ENCODE results near the gene SLC25A42. TPM values are rescaled to one million over a fixed set of nuclear protein-coding genes. Genes with fewer than 3 reads are reported as not detected.

The SLC25A42 gene
- total and polyA plus RNA-seq, 2 of the 13 experiments (the other 11 are each of a cell fraction or from before 2014, with no cell fraction given), result 12.8 to 18.3 TPM

DNA sequence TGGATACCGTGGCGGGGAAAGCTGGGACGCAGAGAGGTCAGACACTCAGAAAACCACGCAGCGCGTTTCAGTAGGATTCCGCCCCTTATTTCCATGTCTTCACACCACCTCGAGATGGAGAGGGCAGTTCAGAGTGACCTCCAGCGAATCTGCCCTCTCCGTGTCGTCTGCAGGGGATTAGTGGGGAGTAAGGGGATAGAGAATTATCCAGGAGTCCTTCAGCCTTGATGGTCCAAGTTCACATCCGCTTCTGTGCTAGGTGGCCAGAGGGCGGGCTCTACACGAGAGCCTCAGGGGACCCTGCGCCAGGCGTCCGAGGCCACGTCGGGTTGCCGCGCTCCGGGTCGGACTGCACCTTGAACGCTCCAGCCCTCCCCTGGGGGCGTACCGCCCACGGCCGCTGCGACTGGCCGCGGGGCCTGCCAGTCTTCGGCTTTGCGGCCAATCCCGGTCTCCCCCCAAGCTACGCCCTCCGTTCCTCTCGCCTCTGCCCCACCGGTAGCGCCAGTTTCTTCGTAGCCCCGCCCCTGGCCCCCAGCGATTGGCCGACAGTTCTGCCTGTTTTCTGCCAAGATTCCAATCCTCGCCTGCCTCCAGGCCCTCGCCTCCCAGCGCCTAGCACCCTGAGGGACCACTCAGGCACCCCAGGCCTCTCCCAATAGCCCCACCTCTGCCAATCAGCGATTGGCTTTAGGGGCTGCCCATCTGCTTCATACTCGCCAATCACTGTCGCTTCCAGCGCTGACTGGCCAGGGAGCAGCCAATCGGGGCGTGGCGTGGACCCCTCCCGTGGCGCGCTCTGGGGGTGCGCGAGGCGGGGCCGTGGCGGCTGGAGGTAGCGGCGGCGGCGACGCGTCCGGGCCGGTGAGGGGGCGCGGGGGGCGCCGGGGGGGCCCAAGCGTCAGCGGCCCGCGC is at the start of gene SLC25A42 (continued):
- TF ChIP-seq, protein P1, sequence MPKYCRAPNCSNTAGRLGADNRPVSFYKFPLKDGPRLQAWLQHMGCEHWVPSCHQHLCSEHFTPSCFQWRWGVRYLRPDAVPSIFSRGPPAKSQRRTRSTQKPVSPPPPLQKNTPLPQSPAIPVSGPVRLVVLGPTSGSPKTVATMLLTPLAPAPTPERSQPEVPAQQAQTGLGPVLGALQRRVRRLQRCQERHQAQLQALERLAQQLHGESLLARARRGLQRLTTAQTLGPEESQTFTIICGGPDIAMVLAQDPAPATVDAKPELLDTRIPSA (CRISPR knock-in tag; IDR thresholded peaks at IDR 0.05; ENCODE audit: borderline replicate concordance), result no peak
- 0 out of 2 replicates have a peak, but pooled peaks have one; percentile 14 for TF ChIP-seq ZNF724P (CRISPR knock-in tag; IDR thresholded peaks at IDR 0.05; ENCODE audit: borderline replicate concordance)
- peak; percentile 52 for TF ChIP-seq MED1 (CRISPR knock-in tag; IDR thresholded peaks at IDR 0.05)
- TF ChIP-seq, protein P2, sequence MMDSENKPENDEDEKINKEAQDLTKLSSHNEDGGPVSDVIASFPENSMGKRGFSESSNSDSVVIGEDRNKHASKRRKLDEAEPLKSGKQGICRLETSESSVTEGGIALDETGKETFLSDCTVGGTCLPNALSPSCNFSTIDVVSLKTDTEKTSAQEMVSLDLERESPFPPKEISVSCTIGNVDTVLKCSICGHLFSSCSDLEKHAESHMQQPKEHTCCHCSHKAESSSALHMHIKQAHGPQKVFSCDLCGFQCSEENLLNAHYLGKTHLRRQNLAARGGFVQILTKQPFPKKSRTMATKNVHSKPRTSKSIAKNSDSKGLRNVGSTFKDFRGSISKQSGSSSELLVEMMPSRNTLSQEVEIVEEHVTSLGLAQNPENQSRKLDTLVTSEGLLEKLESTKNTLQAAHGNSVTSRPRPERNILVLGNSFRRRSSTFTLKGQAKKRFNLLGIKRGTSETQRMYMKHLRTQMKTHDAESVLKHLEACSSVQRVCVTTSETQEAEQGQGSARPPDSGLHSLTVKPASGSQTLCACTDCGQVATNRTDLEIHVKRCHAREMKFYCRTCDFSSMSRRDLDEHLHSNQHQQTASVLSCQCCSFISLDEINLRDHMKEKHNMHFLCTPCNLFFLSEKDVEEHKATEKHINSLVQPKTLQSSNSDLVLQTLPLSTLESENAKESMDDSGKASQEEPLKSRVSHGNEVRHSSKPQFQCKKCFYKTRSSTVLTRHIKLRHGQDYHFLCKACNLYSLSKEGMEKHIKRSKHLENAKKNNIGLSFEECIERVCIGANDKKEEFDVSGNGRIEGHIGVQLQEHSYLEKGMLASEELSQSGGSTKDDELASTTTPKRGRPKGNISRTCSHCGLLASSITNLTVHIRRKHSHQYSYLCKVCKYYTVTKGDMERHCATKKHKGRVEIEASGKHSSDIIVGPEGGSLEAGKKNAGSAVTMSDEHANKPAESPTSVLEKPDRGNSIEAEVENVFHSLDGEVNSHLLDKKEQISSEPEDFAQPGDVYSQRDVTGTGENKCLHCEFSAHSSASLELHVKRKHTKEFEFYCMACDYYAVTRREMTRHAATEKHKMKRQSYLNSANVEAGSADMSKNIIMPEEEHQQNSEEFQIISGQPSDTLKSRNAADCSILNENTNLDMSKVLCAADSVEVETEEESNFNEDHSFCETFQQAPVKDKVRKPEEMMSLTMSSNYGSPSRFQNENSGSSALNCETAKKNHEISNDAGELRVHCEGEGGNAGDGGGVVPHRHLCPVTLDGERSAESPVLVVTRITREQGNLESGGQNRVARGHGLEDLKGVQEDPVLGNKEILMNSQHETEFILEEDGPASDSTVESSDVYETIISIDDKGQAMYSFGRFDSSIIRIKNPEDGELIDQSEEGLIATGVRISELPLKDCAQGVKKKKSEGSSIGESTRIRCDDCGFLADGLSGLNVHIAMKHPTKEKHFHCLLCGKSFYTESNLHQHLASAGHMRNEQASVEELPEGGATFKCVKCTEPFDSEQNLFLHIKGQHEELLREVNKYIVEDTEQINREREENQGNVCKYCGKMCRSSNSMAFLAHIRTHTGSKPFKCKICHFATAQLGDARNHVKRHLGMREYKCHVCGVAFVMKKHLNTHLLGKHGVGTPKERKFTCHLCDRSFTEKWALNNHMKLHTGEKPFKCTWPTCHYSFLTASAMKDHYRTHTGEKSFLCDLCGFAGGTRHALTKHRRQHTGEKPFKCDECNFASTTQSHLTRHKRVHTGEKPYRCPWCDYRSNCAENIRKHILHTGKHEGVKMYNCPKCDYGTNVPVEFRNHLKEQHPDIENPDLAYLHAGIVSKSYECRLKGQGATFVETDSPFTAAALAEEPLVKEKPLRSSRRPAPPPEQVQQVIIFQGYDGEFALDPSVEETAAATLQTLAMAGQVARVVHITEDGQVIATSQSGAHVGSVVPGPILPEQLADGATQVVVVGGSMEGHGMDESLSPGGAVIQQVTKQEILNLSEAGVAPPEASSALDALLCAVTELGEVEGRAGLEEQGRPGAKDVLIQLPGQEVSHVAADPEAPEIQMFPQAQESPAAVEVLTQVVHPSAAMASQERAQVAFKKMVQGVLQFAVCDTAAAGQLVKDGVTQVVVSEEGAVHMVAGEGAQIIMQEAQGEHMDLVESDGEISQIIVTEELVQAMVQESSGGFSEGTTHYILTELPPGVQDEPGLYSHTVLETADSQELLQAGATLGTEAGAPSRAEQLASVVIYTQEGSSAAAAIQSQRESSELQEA (CRISPR knock-in tag; IDR thresholded peaks at IDR 0.05; ENCODE audit: not compliant biosample characterization), result no peak
- TF ChIP-seq MLX (CRISPR knock-in tag; IDR thresholded peaks at IDR 0.05), result 0 out of 2 replicates have a peak, but pooled peaks have one; percentile 11
- no peak for TF ChIP-seq SMARCC2 (IDR thresholded peaks at IDR 0.05)
- peak; percentile 68; the same call in 1 of the 2 replicates for TF ChIP-seq ZFY (CRISPR knock-in tag; IDR thresholded peaks at IDR 0.05)
- TF ChIP-seq, protein P3, sequence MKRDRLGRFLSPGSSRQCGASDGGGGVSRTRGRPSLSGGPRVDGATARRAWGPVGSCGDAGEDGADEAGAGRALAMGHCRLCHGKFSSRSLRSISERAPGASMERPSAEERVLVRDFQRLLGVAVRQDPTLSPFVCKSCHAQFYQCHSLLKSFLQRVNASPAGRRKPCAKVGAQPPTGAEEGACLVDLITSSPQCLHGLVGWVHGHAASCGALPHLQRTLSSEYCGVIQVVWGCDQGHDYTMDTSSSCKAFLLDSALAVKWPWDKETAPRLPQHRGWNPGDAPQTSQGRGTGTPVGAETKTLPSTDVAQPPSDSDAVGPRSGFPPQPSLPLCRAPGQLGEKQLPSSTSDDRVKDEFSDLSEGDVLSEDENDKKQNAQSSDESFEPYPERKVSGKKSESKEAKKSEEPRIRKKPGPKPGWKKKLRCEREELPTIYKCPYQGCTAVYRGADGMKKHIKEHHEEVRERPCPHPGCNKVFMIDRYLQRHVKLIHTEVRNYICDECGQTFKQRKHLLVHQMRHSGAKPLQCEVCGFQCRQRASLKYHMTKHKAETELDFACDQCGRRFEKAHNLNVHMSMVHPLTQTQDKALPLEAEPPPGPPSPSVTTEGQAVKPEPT (CRISPR knock-in tag; IDR thresholded peaks at IDR 0.05; ENCODE audit: low read depth), result peak; percentile 45; the same call in 1 of the 2 replicates
- 0 out of 2 replicates have a peak, but pooled peaks have one; percentile 24 for TF ChIP-seq ZNF34 (CRISPR knock-in tag; IDR thresholded peaks at IDR 0.05; ENCODE audit: borderline replicate concordance)
- no peak for TF ChIP-seq CENPX (CRISPR knock-in tag; IDR thresholded peaks at IDR 0.05)
- peak; percentile 70; the same call in 1 of the 2 replicates for TF ChIP-seq PHF21A (CRISPR knock-in tag; IDR thresholded peaks at IDR 0.05)
- TF ChIP-seq ZNF746 (CRISPR knock-in tag; IDR thresholded peaks at IDR 0.05), result no peak
- peak; percentile 40; the same call in 1 of the 2 replicates for TF ChIP-seq ZNF747 (CRISPR knock-in tag; IDR thresholded peaks at IDR 0.05; ENCODE audit: borderline replicate concordance)
- TF ChIP-seq SALL2 (CRISPR knock-in tag; IDR thresholded peaks at IDR 0.05), result no peak
- no peak; the same call in 1 of the 2 replicates for TF ChIP-seq ZBTB14 (CRISPR knock-in tag; IDR thresholded peaks at IDR 0.05)

Measured in HepG2 (cell line).